Bronchial epithelial cell (primary cell): ENCODE data around the gene FGR. TPM values are rescaled to one million over a fixed set of nuclear protein-coding genes. Genes with fewer than 3 reads are reported as not detected.
"Not testable (repeated sequence)": the region's sequence is repeated elsewhere in the genome, so short reads cannot be mapped to it uniquely, and the experiment has no call there.

ENCODE experiments used
- DNase-seq: peaks from one replicate; pipeline ENCODE4 v3.0.0-alpha.2; 2010; ENCODE audit warnings: low read depth
- FAIRE-seq: peaks from 2 replicates; lab custom pipeline; 2011; peaks lifted over from hg19 to GRCh38; lab: Jason Lieb, UNC
- H3K27me3 ChIP-seq: 2 replicates; pipeline ENCODE4 v1.5.1; 2011; ENCODE audit warnings: low read length; ENCODE audit not compliant: control insufficient read depth, insufficient read depth
- H3K36me3 ChIP-seq: 2 replicates; pipeline ENCODE4 v1.5.1; 2011; ENCODE audit warnings: low read length; ENCODE audit not compliant: control insufficient read depth, insufficient read depth
- H3K4me3 ChIP-seq: 2 replicates; pipeline ENCODE4 v1.5.1; 2011; ENCODE audit warnings: mild to moderate bottlenecking, low read depth, low read length, control low read depth
- total RNA-seq: library from RNA; depleted of rRNA; stranded (reverse); fragments of >200 nt; gene quantifications from 2 replicates; pipeline ENCODE4 v1.2.1, GENCODE V29; 2014
- TF ChIP-seq, protein P1 (sequence below): IDR thresholded peaks from 2 replicates; pipeline ENCODE4 v1.5.1; 2011; ENCODE audit warnings: mild to moderate bottlenecking, moderate library complexity, low read length, control low read depth, inconsistent platforms; ENCODE audit not compliant: insufficient read depth, severe bottlenecking

Gene FGR
- total RNA-seq, 1 donor from 2014 or later, result 1.1 TPM

- Histone ChIP-seq H3K27me3 (no peaks in the 10 kb centered on the region), H3K36me3 (no peaks in the 10 kb centered on the region), H3K4me3 (no peak overlapping the region)
- TF ChIP-seq, protein P1, sequence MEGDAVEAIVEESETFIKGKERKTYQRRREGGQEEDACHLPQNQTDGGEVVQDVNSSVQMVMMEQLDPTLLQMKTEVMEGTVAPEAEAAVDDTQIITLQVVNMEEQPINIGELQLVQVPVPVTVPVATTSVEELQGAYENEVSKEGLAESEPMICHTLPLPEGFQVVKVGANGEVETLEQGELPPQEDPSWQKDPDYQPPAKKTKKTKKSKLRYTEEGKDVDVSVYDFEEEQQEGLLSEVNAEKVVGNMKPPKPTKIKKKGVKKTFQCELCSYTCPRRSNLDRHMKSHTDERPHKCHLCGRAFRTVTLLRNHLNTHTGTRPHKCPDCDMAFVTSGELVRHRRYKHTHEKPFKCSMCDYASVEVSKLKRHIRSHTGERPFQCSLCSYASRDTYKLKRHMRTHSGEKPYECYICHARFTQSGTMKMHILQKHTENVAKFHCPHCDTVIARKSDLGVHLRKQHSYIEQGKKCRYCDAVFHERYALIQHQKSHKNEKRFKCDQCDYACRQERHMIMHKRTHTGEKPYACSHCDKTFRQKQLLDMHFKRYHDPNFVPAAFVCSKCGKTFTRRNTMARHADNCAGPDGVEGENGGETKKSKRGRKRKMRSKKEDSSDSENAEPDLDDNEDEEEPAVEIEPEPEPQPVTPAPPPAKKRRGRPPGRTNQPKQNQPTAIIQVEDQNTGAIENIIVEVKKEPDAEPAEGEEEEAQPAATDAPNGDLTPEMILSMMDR, result no peak
- no peak for FAIRE-seq
- no peak for DNase-seq
Measured at GRCh38 chr1:27623327-27624212, 11.4 kb downstream of the FGR start.

DNA sequence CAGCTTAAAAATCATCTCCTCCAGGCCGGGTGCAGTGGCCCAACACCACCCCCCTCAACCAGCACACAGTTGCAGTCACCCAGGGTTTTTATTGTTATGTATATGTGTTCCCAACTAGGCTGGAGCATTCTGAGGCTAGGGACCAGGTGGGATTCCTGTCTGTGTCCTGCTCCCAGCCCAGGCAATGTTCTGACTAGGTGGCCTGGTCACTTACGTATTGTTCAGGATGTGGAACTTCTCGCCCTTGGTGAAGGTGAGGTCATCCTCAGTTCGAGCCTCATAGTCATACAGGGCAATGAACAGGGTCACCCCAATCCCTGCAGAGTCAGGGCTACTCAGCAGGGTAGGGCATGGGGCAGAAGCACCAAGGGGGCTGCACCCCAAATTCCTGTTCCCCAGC is 12.2 kb downstream of the FGR start:
- DNase-seq (no peak), FAIRE-seq (no peak)
- Histone ChIP-seq H3K4me3 (no peak overlapping the region), H3K27me3 (no peaks in the 10 kb centered on the region), H3K36me3 (no peaks in the 10 kb centered on the region)
- TF ChIP-seq, protein P1, result no peak

DNA sequence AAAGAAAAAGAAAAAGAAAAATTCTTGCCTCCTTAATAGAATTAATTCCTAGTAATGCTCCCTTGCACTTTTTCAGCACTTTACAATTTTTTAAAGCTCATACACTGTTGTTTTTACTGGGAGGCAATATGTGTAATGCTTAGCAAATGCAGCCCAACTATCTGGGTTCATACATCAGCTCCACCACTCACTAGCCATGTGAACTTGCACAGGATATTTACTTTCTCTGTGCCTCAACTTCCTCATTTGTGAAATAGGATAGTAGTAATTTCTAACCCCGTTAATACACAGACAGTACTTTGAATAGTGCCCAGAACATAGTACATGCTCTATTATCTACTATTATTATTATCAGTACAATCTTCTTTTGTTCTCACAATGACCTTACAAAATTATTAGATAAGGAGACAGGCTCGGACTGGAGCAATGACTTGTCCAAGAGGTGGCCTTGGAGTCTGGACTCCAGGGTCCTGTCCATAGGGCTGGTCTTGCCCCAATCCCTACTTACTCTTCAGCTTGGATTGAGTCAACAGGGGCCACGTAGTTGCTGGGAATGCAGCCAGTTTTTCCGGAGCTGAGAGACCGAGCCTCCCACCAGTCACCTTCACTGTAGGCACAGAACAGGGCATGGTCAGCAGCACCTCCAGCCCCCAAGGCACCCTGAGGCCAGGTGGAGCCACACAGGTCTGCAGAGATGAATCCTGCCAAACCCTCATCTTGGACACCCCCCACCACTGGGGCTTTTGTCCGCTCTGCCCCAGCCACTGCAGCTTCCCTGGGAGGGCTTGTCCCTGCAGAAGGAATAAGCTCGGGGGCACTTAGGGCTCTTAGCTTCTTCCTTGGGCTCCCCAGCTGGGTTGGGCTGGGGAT is 13.7 kb downstream of the FGR start:
- Histone ChIP-seq H3K36me3 (no peaks in the 10 kb centered on the region), H3K27me3 (no peaks in the 10 kb centered on the region), H3K4me3 (no peak overlapping the region)
- TF ChIP-seq, protein P1, result no peak
- peak; percentile 79 for DNase-seq
- no peak for FAIRE-seq

- not testable (repeated sequence) for H3K36me3 ChIP-seq, DNase-seq, H3K4me3 ChIP-seq, FAIRE-seq, H3K27me3 ChIP-seq
Measured at GRCh38 chr1:27619782-27620438, 15.1 kb downstream of the FGR start.

DNA sequence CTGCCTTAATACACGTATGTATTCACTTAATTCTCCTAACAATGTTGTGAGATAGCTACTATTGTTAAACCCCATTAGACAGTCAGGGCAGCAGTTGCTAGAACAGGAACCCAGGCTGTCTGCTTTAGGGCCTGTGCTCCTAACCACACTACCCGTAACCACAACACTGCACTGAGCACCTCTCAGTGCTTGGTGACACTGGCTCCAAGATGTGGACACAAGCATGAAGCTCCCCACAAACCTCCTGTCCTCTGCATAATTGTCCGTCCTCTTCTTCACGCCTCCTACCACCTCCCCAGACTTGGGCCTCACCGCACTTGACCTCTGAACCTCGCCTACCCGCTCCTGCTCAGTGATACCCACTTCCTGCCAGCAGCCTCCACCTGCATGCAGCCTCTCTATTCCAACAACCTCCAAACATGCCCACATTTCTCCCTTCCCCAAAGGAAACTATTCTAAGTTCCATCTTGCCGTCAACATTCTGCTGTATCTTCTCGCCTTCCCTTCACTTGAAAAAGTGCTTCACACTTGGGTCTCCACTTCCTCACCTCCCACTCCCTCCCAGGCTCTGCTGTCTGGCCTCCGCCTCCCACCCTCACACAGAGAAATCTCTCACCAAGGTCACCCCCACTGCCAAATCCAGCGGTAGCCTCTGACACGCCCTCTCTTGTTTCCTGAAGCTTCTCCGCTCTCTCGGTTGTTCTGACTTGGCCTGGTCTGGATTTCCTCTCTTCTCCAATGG is 16.5 kb downstream of the FGR start:
- Histone ChIP-seq H3K36me3 (no peaks in the 10 kb centered on the region), H3K27me3 (no peaks in the 10 kb centered on the region), H3K4me3 (no peak overlapping the region)
- FAIRE-seq (no peak), DNase-seq (no peak)
- TF ChIP-seq, protein P1, result no peak
